GM12875 (cell line): ENCODE measurements around the gene IKZF2.

ENCODE experiments used
- H3K4me3 ChIP-seq: one replicate; pipeline ENCODE4 v1.5.1; 2011; ENCODE audit warnings: low read depth, low read length, control low read depth
- TF ChIP-seq, protein P1 (sequence below): IDR thresholded peaks from 2 replicates; pipeline ENCODE4 v1.5.1; 2011; ENCODE audit warnings: low read depth, mild to moderate bottlenecking, control low read depth, inconsistent platforms, low read length, moderate library complexity, borderline replicate concordance; ENCODE audit not compliant: insufficient read depth

IKZF2 gene

DNA sequence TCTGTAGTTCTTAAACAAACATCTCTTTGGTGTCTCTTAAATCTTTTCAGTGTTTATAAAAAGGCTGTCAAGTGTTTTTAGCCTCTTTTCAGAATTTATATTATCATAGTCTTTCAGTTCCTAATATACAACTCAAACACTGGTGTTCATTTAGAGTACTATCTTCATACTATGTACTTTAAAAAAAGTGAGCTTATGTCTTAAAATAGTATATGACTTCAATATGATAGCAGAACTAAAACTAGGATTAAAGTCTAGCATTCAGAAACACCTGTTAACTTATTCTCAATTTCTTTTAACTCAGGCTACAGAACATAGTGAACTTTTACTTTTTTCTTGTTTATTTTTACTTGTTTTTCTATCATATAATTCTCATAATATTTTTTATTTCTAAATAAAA, 14.7 kb upstream of the IKZF2 start:
- H3K4me3 ChIP-seq, result no peak overlapping the region
- TF ChIP-seq, protein P1, sequence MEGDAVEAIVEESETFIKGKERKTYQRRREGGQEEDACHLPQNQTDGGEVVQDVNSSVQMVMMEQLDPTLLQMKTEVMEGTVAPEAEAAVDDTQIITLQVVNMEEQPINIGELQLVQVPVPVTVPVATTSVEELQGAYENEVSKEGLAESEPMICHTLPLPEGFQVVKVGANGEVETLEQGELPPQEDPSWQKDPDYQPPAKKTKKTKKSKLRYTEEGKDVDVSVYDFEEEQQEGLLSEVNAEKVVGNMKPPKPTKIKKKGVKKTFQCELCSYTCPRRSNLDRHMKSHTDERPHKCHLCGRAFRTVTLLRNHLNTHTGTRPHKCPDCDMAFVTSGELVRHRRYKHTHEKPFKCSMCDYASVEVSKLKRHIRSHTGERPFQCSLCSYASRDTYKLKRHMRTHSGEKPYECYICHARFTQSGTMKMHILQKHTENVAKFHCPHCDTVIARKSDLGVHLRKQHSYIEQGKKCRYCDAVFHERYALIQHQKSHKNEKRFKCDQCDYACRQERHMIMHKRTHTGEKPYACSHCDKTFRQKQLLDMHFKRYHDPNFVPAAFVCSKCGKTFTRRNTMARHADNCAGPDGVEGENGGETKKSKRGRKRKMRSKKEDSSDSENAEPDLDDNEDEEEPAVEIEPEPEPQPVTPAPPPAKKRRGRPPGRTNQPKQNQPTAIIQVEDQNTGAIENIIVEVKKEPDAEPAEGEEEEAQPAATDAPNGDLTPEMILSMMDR, result no peak

DNA sequence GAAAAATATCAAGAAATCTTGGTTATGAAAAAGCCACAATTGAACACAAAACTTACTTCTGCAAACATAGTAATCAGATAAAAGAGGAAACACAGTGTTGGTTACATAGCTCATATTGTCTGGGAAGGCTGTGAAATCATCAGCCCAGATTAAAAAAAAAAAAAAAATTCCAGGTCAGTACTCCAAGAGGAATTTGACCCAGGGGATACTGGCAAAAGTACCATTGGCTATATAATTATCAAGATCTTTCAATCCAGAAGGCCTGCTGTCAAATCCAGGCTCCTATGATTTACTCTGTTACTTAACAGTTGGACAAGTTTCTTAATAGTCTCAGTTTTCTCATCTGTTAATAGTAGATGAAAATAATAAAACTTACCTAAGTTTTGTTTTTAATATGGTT, 12.9 kb upstream of the IKZF2 start:
- TF ChIP-seq, protein P1, result no peak
- no peak overlapping the region for H3K4me3 ChIP-seq

GRCh38 chr2:213162516-213163118, 11.2 kb upstream of the IKZF2 start:
- no peak overlapping the region for H3K4me3 ChIP-seq
- TF ChIP-seq, protein P1, result no peak

DNA sequence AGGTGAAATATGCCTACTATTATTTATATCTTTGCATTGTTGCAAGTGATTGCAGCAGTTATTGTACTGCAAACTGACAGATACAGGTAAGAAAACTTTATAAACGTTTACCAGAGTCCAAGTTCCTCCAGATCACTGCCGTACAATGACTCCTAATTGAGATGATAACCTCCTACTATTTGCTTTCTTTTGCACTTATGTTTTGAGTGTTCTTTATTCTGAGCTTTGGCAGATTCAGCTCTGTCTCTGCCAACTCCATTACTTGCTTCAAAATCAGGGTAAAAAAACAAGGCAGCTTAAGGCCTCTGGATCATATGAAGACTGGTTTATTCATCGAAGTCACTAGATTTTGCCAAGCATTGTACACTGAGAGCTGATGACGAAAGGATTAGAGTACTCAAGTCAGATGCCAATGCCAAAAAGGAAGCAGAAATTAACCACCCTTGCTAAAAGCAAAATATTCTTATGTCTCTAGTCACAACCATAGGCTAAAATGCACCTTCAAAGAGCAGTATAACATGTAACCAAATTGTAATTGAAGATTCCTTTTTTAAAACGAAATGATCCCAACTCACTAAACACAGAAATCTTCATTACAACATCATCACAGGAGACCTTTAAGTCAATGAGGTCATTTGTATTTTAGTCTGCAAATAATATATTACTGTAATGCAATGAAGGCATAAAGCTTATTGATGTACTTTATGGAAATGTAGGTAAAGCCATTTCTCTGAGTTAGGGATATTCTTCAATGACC, 10.5 kb upstream of the IKZF2 start:
- H3K4me3 ChIP-seq, result no peak overlapping the region
- TF ChIP-seq, protein P1, result no peak

DNA sequence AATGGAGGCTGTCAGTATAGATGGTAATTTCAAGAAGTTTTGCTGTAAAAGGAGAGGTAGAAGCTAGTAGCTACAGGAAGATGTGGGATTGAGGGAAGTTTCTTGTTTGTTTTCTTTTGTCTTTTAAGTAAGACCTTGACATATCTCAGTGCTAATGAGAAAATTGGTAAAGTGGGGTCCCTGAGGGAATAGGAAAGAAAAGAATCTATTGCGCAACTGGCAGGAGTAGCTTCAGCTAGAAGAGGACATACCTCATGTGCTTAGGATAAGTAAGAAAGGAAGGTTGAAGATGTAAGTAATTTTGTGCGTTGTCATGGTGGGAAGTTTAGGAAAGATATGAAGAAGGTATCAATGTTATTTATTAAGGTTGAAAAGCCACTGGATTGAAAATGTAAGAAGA, 8.4 kb upstream of the IKZF2 start:
- no peak overlapping the region for H3K4me3 ChIP-seq
- TF ChIP-seq, protein P1, result no peak

- TF ChIP-seq, protein P1, result no peak
- H3K4me3 ChIP-seq, result no peak overlapping the region
Measured at GRCh38 chr2:213157242-213157641, 5.8 kb upstream of the IKZF2 start.

DNA sequence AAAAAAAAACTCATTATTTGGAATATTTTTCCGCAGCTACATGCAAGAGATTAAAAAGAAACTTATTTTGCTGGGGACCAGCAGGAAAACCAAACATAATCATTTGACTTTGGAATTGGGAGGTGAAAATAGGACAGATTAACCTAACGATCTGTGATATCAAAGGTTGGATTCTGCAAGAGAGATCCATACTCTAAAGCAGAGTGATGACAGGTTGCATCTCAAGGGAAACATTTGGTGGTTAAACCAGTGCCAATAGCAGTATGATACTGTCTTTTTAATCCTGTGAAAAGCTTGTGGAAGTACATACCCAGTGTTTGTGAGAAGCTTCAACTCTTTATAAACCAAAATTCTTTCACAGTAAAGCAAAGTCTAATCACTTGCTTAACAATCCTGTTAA, 5.3 kb upstream of the IKZF2 start:
- TF ChIP-seq, protein P1, result no peak
- H3K4me3 ChIP-seq, result no peak overlapping the region
